A673 (cell line): ENCODE measurements around the gene KIF5A. TPM values are rescaled to one million over a fixed set of nuclear protein-coding genes. Genes with fewer than 3 reads are reported as not detected.

Experiments used
- BruUV-seq: library from RNA; stranded (reverse); fragments of 400-500 nt; replicated peaks from 2 replicates; lab custom pipeline; 2021; lab: Mats Ljungman, UMichigan
- CTCF ChIA-PET: fragments of 300-600 bp; sonication (Branson Sonifier 250); formaldehyde crosslinking; loops from one replicate; lab custom pipeline; 2022; ENCODE audit warnings: antibody characterized with exemption; lab: Charles Lee
- POLR2A ChIA-PET: fragments of 300-600 bp; sonication (Branson Sonifier 250); formaldehyde crosslinking; loops from one replicate; lab custom pipeline; 2022; ENCODE audit warnings: antibody characterized with exemption; ENCODE audit not compliant: low non-redundant PET; lab: Charles Lee
- DNase-seq: peaks from one replicate; pipeline ENCODE4 v3.0.0-alpha.2; 2015; ENCODE audit warnings: low spot score
- H3K27ac ChIP-seq: fragments of 200-600 bp; sonication (generic); 2 replicates; pipeline ENCODE4 v1.5.1; 2016; ENCODE audit warnings: mixed run types, low read depth, mild to moderate bottlenecking, mixed read lengths, antibody characterized with exemption, low read length; ENCODE audit not compliant: poor library complexity, severe bottlenecking
- H3K27me3 ChIP-seq: fragments of 200-600 bp; sonication (generic); replicated peaks from 2 replicates; pipeline ENCODE4 v1.6.1; 2017; ENCODE audit warnings: mixed run types, low read depth, mild to moderate bottlenecking, mixed read lengths, antibody characterized with exemption, low read length; ENCODE audit not compliant: insufficient read depth, poor library complexity
- H3K36me3 ChIP-seq: fragments of 200-600 bp; sonication (generic); 2 replicates; pipeline ENCODE4 v1.6.1; 2016; ENCODE audit warnings: mixed run types, mild to moderate bottlenecking, mixed read lengths, antibody characterized with exemption, low read length; ENCODE audit not compliant: insufficient read depth, poor library complexity, severe bottlenecking
- H3K4me1 ChIP-seq: fragments of 200-600 bp; sonication (generic); 2 replicates; pipeline ENCODE4 v1.6.1; 2017; ENCODE audit warnings: mixed run types, mild to moderate bottlenecking, mixed read lengths, antibody characterized with exemption, low read length; ENCODE audit not compliant: insufficient read depth, poor library complexity, severe bottlenecking
- H3K4me3 ChIP-seq: fragments of 200-600 bp; sonication (generic); 2 replicates; pipeline ENCODE4 v1.5.1; 2016; ENCODE audit warnings: low read depth, mixed run types, mild to moderate bottlenecking, mixed read lengths, low read length; ENCODE audit not compliant: poor library complexity, severe bottlenecking
- H3K9me3 ChIP-seq: fragments of 200-600 bp; sonication (generic); 2 replicates; pipeline ENCODE4 v1.6.1; 2016; ENCODE audit warnings: mixed run types, low read depth, mild to moderate bottlenecking, mixed read lengths, antibody characterized with exemption, low read length; ENCODE audit not compliant: poor library complexity, severe bottlenecking
- EZH2 ChIP-seq: fragments of 200-600 bp; sonication (generic); IDR thresholded peaks from 2 replicates; pipeline ENCODE4 v1.6.1; 2017; ENCODE audit warnings: borderline replicate concordance, low read depth, mild to moderate bottlenecking, mixed read lengths, antibody characterized with exemption, low read length; ENCODE audit not compliant: poor library complexity, severe bottlenecking
- intact Hi-C: fragments of 100-400 bp; cut with micrococcal nuclease; formaldehyde crosslinking; loops from one replicate; pipeline ENCODE4 v1.10.0; 2022; ENCODE audit not compliant: unreplicated experiment
- total RNA-seq: library from RNA; stranded (reverse); gene quantifications from 2 replicates; pipeline ENCODE4 v1.2.3, GENCODE V29; 2021
- TF ChIP-seq, protein P1 (sequence below): fragments of 300-800, 200-600 bp; sonication (generic); conservative IDR thresholded peaks from 2 replicates; pipeline ENCODE4 v1.5.1; 2017; ENCODE audit warnings: low read depth, mild to moderate bottlenecking, antibody characterized with exemption, low read length, moderate library complexity, mixed read lengths

The KIF5A gene
- total RNA-seq, 1 experiment from 2014 or later = 2.1 TPM

DNA sequence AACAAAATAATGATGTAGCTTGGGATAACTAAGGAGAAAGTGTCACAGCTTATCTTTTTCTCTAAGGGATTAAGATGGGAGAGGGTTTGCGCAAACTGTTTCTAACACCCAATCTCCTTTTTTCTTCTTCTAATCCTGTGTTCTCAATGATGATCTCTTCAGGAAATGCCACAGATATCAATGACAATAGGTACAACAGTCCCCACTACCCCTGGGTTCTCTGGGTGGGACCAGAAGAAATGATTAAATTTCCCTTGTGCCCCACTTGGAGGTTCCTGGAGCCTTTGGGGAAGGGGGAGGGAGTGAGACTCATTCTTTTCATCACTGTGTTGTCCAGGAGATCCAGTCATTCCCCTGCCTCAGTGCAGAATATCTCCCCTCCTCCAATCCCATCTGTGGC is 32.6 kb downstream of the KIF5A start:
- Histone ChIP-seq H3K27ac (no peak overlapping the region), H3K9me3 (no peaks in the 10 kb centered on the region), H3K4me3 (no peak overlapping the region), H3K4me1 (no peaks in the 10 kb centered on the region), H3K36me3 (no peaks in the 10 kb centered on the region), H3K27me3 (peaks cover 4% of the 10 kb centered on the region)
- ChIA-PET POLR2A (no interaction called here), CTCF (interaction anchor here (0.5 to 1.4 kb wide), 3 partner anchors 18 to 38 kb away, joined by 3 to 9 read pairs (median 4); no protein-coding TSS in a partner anchor)
- no peak for DNase-seq
- no TSS peak for BruUV-seq
- intact Hi-C loops = loop anchor here (5.0 kb wide), 1 partner anchor 145 kb away; no protein-coding TSS in a partner anchor
- no peak for TF ChIP-seq EZH2
- TF ChIP-seq, protein P1, sequence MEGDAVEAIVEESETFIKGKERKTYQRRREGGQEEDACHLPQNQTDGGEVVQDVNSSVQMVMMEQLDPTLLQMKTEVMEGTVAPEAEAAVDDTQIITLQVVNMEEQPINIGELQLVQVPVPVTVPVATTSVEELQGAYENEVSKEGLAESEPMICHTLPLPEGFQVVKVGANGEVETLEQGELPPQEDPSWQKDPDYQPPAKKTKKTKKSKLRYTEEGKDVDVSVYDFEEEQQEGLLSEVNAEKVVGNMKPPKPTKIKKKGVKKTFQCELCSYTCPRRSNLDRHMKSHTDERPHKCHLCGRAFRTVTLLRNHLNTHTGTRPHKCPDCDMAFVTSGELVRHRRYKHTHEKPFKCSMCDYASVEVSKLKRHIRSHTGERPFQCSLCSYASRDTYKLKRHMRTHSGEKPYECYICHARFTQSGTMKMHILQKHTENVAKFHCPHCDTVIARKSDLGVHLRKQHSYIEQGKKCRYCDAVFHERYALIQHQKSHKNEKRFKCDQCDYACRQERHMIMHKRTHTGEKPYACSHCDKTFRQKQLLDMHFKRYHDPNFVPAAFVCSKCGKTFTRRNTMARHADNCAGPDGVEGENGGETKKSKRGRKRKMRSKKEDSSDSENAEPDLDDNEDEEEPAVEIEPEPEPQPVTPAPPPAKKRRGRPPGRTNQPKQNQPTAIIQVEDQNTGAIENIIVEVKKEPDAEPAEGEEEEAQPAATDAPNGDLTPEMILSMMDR = no peak

DNA sequence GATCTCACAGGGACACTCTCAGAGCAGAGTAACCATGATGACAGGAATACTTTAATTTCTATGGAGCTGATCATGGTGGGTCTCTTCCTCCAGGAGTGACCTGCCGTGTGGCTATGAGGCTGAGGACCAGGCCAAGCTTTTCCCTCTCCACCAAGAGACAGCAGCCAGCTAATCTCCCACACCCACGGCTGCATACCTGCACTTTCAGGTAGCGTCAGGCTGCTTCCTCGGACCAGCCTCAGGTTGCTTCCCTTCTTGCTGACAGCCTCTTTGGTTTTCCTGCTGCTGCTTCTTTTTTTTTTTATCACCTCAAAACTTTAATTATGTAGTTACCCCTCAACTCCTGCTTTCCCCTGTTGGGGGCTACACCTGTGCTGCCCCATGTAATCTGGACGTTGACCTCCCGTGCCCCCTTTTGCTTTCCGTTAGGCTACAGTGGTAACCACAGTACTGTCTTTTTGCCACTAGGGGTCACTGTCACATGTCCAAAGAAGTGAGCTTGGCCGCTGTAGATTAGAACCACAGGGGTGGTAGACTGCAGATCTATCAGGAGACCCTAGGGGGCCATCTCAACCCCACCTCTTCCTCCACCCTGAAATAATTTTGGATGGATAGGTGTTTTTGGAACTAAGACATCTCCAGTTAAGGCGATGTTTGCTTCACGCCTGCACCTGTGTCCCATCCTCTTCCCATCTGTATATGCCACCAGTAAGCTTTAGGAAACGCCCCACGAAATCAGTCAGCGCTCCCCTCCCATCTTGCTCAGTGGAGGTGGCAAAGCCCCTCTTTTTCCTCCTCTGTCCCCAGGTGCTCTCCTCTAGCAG is 33.4 kb downstream of the KIF5A start:
- Histone ChIP-seq H3K4me3 (no peak overlapping the region), H3K27me3 (peaks cover 4% of the 10 kb centered on the region), H3K27ac (no peak overlapping the region), H3K36me3 (no peaks in the 10 kb centered on the region), H3K9me3 (no peaks in the 10 kb centered on the region), H3K4me1 (no peaks in the 10 kb centered on the region)
- peak; percentile 91 for DNase-seq
- intact Hi-C loops = loop anchor here (1.0 to 5.0 kb wide), 2 partner anchors 38 to 144 kb away; no protein-coding TSS in a partner anchor
- CTCF ChIA-PET = interaction anchor here (0.5 to 1.6 kb wide), 20 partner anchors 8 to 154 kb away, joined by 3 to 13 read pairs (median 4); partner anchors contain the start of genes B4GALNT1 and OS9
- BruUV-seq = no TSS peak
- POLR2A ChIA-PET = no interaction called here
- TF ChIP-seq, protein P1 = peak; percentile 98
- no peak for TF ChIP-seq EZH2

DNA sequence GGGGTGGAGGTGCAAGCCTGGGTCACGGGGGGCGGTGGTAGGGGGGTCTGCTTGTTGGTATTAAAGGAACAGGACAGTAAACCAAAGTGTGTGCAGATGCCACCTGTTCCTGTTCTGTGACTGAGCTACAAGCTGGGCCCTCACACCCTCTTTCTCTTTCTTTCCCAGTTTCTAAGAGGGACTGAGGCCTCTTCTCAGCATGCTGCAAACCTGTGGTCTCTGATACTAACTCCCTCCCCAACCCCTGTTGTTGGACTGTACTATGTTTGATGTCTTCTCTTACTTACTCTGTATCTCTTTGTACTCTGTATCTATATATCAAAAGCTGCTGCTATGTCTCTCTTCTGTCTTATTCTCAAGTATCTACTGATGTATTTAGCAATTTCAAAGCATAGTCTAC is 34.2 kb downstream of the KIF5A start:
- ChIA-PET CTCF (interaction anchor here (0.9 to 1.6 kb wide), 7 partner anchors 13 to 47 kb away, joined by 3 to 5 read pairs (median 4); partner anchors contain the start of gene ARHGEF25), POLR2A (no interaction called here)
- TF ChIP-seq EZH2 = no peak
- TF ChIP-seq, protein P1 = no peak
- peaks cover 4% of the 10 kb centered on the region for H3K27me3 ChIP-seq
- H3K36me3 ChIP-seq = no peaks in the 10 kb centered on the region
- H3K9me3 ChIP-seq = no peaks in the 10 kb centered on the region
- H3K4me3 ChIP-seq = no peak overlapping the region
- H3K27ac ChIP-seq = no peak overlapping the region
- no peak for DNase-seq
- no TSS peak for BruUV-seq
- intact Hi-C loops = loop anchor here (5.0 kb wide), 1 partner anchor 143 kb away; no protein-coding TSS in a partner anchor
- H3K4me1 ChIP-seq = no peaks in the 10 kb centered on the region
